SK-N-SH (cell line): Measurements from ENCODE around the gene GRIK1. TPM values are rescaled to one million over a fixed set of nuclear protein-coding genes. Genes with fewer than 3 reads are reported as not detected.

ENCODE experiments used
- CTCF ChIA-PET: fragments of 300-600, 350-600 bp; formaldehyde crosslinking; extraction: SDS; loops from one replicate; lab custom pipeline; 2021; lab: Yijun Ruan, JAX
- POLR2A ChIA-PET: fragments of 350-600 bp; sonication (Branson Sonifier 250); formaldehyde crosslinking; extraction: SDS; loops from one replicate; lab custom pipeline; 2020; ENCODE audit warnings: antibody characterized with exemption, inconsistent platforms; lab: Yijun Ruan, JAX
- DNase-seq: peaks from one replicate; pipeline ENCODE4 v3.0.0; 2012
- H2AFZ ChIP-seq: fragments of 200-600 bp; sonication (generic); 2 replicates; pipeline ENCODE4 v1.8.1; 2016; ENCODE audit warnings: antibody characterized with exemption, mild to moderate bottlenecking, low read depth
- H3F3A ChIP-seq: fragments of 200-600 bp; sonication (generic); replicated peaks from 2 replicates; pipeline ENCODE3; 2016; ENCODE audit warnings: antibody characterized with exemption, mild to moderate bottlenecking; ENCODE audit not compliant: insufficient read depth
- H3K27ac ChIP-seq, 2 experiments: fragments of 200-500 bp in 1 of 2; fragments of 200-600 bp in 1 of 2; sonication (Bioruptor generic) in 1 of 2; sonication (generic), shearing (Covaris generic) in 1 of 2; 2 replicates each; pipeline versions ENCODE4 v1.5.1 to v1.6.1; 2014 to 2016; ENCODE audit warnings: low read depth in 2 of 2, inconsistent platforms in 1 of 2, low read length in 1 of 2, mild to moderate bottlenecking in 1 of 2, mixed read lengths in 1 of 2
- H3K27me3 ChIP-seq: fragments of 200-600 bp; sonication (generic), shearing (Covaris generic); 2 replicates; pipeline ENCODE4 v1.6.1; 2016; ENCODE audit warnings: mixed run types; ENCODE audit not compliant: insufficient read depth
- H3K36me3 ChIP-seq, 2 experiments: fragments of 200-500 bp in 1 of 2; fragments of 200-600 bp in 1 of 2; sonication (Bioruptor generic) in 1 of 2; sonication (generic) in 1 of 2; replicated peaks in 1 of 2; 2 replicates each; pipeline versions ENCODE3 to v1.5.1; 2014 to 2016; ENCODE audit warnings: low read length in 1 of 2, mild to moderate bottlenecking in 1 of 2; ENCODE audit not compliant: insufficient read depth in 2 of 2, control insufficient read depth in 1 of 2
- H3K4me1 ChIP-seq, 2 experiments: fragments of 200-500 bp in 1 of 2; fragments of 200-600 bp in 1 of 2; sonication (Bioruptor generic) in 1 of 2; sonication (generic), shearing (Covaris generic) in 1 of 2; 2 replicates each; pipeline versions ENCODE4 v1.5.1 to v1.6.1; 2014 to 2016; ENCODE audit warnings: low read depth in 1 of 2, low read length in 1 of 2, mixed run types in 1 of 2; ENCODE audit not compliant: insufficient read depth in 2 of 2, control insufficient read depth in 1 of 2
- H3K4me2 ChIP-seq: fragments of 200-600 bp; sonication (generic), shearing (Covaris generic); 2 replicates; pipeline ENCODE4 v1.6.1; 2017; ENCODE audit warnings: mixed run types
- H3K4me3 ChIP-seq, 2 experiments: fragments of 200-500 bp in 1 of 2; fragments of 200-600 bp in 1 of 2; sonication (Bioruptor generic) in 1 of 2; sonication (generic), shearing (Covaris generic) in 1 of 2; 2 replicates each; pipeline versions ENCODE4 v1.5.1 to v1.8.1; 2014 to 2016; ENCODE audit warnings: low read depth in 2 of 2, inconsistent platforms in 1 of 2, low read length in 1 of 2, mild to moderate bottlenecking in 1 of 2, mixed read lengths in 1 of 2, moderate library complexity in 1 of 2
- H3K79me2 ChIP-seq: fragments of 200-600 bp; sonication (generic); 2 replicates; pipeline ENCODE4 v1.8.1; 2017; ENCODE audit warnings: mild to moderate bottlenecking; ENCODE audit not compliant: insufficient read depth
- H3K9ac ChIP-seq: fragments of 200-600 bp; sonication (generic); 2 replicates; pipeline ENCODE4 v1.6.1; 2017; ENCODE audit warnings: mixed run types
- H3K9me2 ChIP-seq: fragments of 200-600 bp; sonication (generic); 2 replicates; pipeline ENCODE4 v1.6.1; 2017; ENCODE audit warnings: mixed run types
- H3K9me3 ChIP-seq: fragments of 200-600 bp; sonication (generic); 2 replicates; pipeline ENCODE4 v1.6.1; 2017; ENCODE audit warnings: mixed run types, mild to moderate bottlenecking, moderate library complexity
- H4K20me1 ChIP-seq: fragments of 200-600 bp; sonication (generic); 2 replicates; pipeline ENCODE4 v1.6.1; 2017; ENCODE audit warnings: mild to moderate bottlenecking, mixed run types; ENCODE audit not compliant: insufficient read depth
- EZH2phosphoT487 ChIP-seq: fragments of 200-600 bp; sonication (generic); IDR thresholded peaks from 2 replicates; pipeline ENCODE4 v1.6.1; 2017; ENCODE audit warnings: low read depth, mixed run types, mild to moderate bottlenecking, antibody characterized with exemption, moderate library complexity, borderline replicate concordance
- FOSL2 ChIP-seq: IDR thresholded peaks from 2 replicates; pipeline ENCODE4 v1.4.0; 2012; ENCODE audit warnings: low read depth, mild to moderate bottlenecking, moderate library complexity, borderline replicate concordance
- FOXJ3 ChIP-seq: sonication (generic); formaldehyde crosslinking; IDR thresholded peaks from 2 replicates; pipeline ENCODE4 v1.5.1; 2020; ENCODE audit warnings: mild to moderate bottlenecking, missing genetic modification reagents
- GABPA ChIP-seq: IDR thresholded peaks from 2 replicates; pipeline ENCODE4 v1.4.0; 2012; ENCODE audit warnings: low read depth, mild to moderate bottlenecking
- MAX ChIP-seq: IDR thresholded peaks from 2 replicates; pipeline ENCODE4 v1.4.0; 2012; ENCODE audit warnings: low read depth
- NFIC ChIP-seq: IDR thresholded peaks from 2 replicates; pipeline ENCODE4 v1.4.0; 2012; ENCODE audit warnings: borderline replicate concordance
- RAD21 ChIP-seq: IDR thresholded peaks from 2 replicates; pipeline ENCODE4 v1.6.1; 2012; ENCODE audit warnings: mild to moderate bottlenecking, low read length
- RFX5 ChIP-seq: IDR thresholded peaks from 2 replicates; pipeline ENCODE4 v1.6.1; 2012; ENCODE audit warnings: mild to moderate bottlenecking, improper control_type of control experiment, low read length
- SIN3A ChIP-seq: IDR thresholded peaks from 2 replicates; pipeline ENCODE4 v1.6.1; 2012; ENCODE audit warnings: low read depth, mild to moderate bottlenecking, low read length, moderate library complexity, borderline replicate concordance
- SMC3 ChIP-seq: IDR thresholded peaks from 2 replicates; pipeline ENCODE4 v1.6.1; 2012; ENCODE audit warnings: low read depth, low read length, improper control_type of control experiment
- YY1 ChIP-seq: IDR thresholded peaks from 2 replicates; pipeline ENCODE4 v1.4.0; 2012; ENCODE audit warnings: low read depth, mild to moderate bottlenecking
- ZBTB33 ChIP-seq: IDR thresholded peaks from 2 replicates; pipeline ENCODE4 v1.4.0; 2012; ENCODE audit warnings: low read depth, borderline replicate concordance
- WGBS: methylation state at CpG from one replicate; pipeline ENCODE4 v1.1.6; 2017; ENCODE audit warnings: low lambda C conversion rate; 5-methylcytosine and 5-hydroxymethylcytosine counted together
- polyA plus RNA-seq, 3 experiments: library from polyadenylated mRNA; depleted of rRNA; stranded (reverse); fragments of >200 nt; gene quantifications; 2 replicates each; pipeline ENCODE4 v1.2.3, GENCODE V29; 2012

GRIK1 gene
- polyA plus RNA-seq, 1 of the 3 experiments (the other 2 are of a cell fraction) = not detected

GRCh38 chr21:29711236-29711635, 228.6 kb downstream of the GRIK1 start:
- ChIA-PET POLR2A (no interaction called here), CTCF (interaction anchor here (1.2 kb wide), 1 partner anchor 13 kb away, joined by 3 read pairs; no protein-coding TSS in a partner anchor)
- H3F3A ChIP-seq = peaks cover 3% of the 10 kb centered on the region
- peaks cover 0 to 6% of the 10 kb centered on the region in 2 experiments; a peak in 1 of 4 replicates for H3K4me1 ChIP-seq
- H3K9me3 ChIP-seq = no peaks in the 10 kb centered on the region; the same call in 1 of the 2 replicates
- no peak overlapping the region for H3K9ac ChIP-seq
- H3K27ac ChIP-seq = no peak overlapping the region
- no peaks in the 10 kb centered on the region for H3K79me2 ChIP-seq
- 0 out of 2 replicates have a peak, but pooled peaks cover 5% of the 10 kb centered on the region for H3K9me2 ChIP-seq
- H4K20me1 ChIP-seq = no peaks in the 10 kb centered on the region
- no peak overlapping the region for H3K4me2 ChIP-seq
- H3K36me3 ChIP-seq = no peaks in the 10 kb centered on the region
- TF ChIP-seq SIN3A (no peak), FOSL2 (no peak), YY1 (no peak)
- DNase-seq = no peak
- no peak overlapping the region for H2AFZ ChIP-seq
- no peaks in the 10 kb centered on the region for H3K27me3 ChIP-seq
- H3K4me3 ChIP-seq = no peak overlapping the region

- no peaks in the 10 kb centered on the region for H3K36me3 ChIP-seq
- H3K4me1 ChIP-seq = peaks cover 0 to 6% of the 10 kb centered on the region in 2 experiments; a peak in 1 of 4 replicates
- no peak overlapping the region for H3K4me3 ChIP-seq
- H2AFZ ChIP-seq = no peak overlapping the region
- H3K4me2 ChIP-seq = no peak overlapping the region
- H3K27me3 ChIP-seq = no peaks in the 10 kb centered on the region
- ChIA-PET CTCF (interaction anchor here (1.2 kb wide), 1 partner anchor 13 kb away, joined by 3 read pairs; no protein-coding TSS in a partner anchor), POLR2A (no interaction called here)
- no peak overlapping the region for H3K9ac ChIP-seq
- WGBS = 44% methylated on average over 3 of the region's 3 CpGs
- no peak for TF ChIP-seq RAD21
- H3K27ac ChIP-seq = no peak overlapping the region
- no peaks in the 10 kb centered on the region; the same call in 1 of the 2 replicates for H3K9me3 ChIP-seq
- no peak for DNase-seq
- 0 out of 2 replicates have a peak, but pooled peaks cover 5% of the 10 kb centered on the region for H3K9me2 ChIP-seq
- H3K79me2 ChIP-seq = no peaks in the 10 kb centered on the region
- H4K20me1 ChIP-seq = no peaks in the 10 kb centered on the region
- peaks cover 8% of the 10 kb centered on the region for H3F3A ChIP-seq
These were observed 229.3 kb downstream of the GRIK1 start for GRCh38 chr21:29710498-29710897.

GRCh38 chr21:29708401-29708800, 231.4 kb downstream of the GRIK1 start:
- no peak overlapping the region for H3K9ac ChIP-seq
- WGBS = 45% methylated on average over 4 of the region's 4 CpGs
- peaks cover 0 to 17% of the 10 kb centered on the region in 2 experiments; a peak in 2 of 4 replicates for H3K4me1 ChIP-seq
- H3K27me3 ChIP-seq = no peaks in the 10 kb centered on the region
- no peak overlapping the region for H3K4me3 ChIP-seq
- H3K27ac ChIP-seq = no peak overlapping the region
- no peak for TF ChIP-seq SMC3
- no peak for TF ChIP-seq MAX
- no peak for TF ChIP-seq GABPA
- TF ChIP-seq NFIC = no peak
- TF ChIP-seq ZBTB33 = no peak
- no peak for TF ChIP-seq EZH2phosphoT487
- TF ChIP-seq RFX5 = no peak
- no peak for TF ChIP-seq FOXJ3
- POLR2A ChIA-PET = no interaction called here
- H2AFZ ChIP-seq = no peak overlapping the region
- H3F3A ChIP-seq = peaks cover 26% of the 10 kb centered on the region
- no peaks in the 10 kb centered on the region for H4K20me1 ChIP-seq
- no peaks in the 10 kb centered on the region for H3K9me2 ChIP-seq
- H3K36me3 ChIP-seq = no peaks in the 10 kb centered on the region
- H3K9me3 ChIP-seq = no peaks in the 10 kb centered on the region; the same call in 1 of the 2 replicates
- CTCF ChIA-PET = interaction anchor here (0.5 kb wide), 1 partner anchor 34 kb away, joined by 3 read pairs; no protein-coding TSS in a partner anchor
- H3K79me2 ChIP-seq = no peaks in the 10 kb centered on the region
- H3K4me2 ChIP-seq = no peak overlapping the region
- no peak for DNase-seq
